Measurements from ENCODE around the gene RFC4. TPM values are rescaled to one million over a fixed set of nuclear protein-coding genes. Genes with fewer than 3 reads are reported as not detected.

Gene RFC4
- total RNA-seq, 1 experiment from 2014 or later = 70.7 TPM

DNA sequence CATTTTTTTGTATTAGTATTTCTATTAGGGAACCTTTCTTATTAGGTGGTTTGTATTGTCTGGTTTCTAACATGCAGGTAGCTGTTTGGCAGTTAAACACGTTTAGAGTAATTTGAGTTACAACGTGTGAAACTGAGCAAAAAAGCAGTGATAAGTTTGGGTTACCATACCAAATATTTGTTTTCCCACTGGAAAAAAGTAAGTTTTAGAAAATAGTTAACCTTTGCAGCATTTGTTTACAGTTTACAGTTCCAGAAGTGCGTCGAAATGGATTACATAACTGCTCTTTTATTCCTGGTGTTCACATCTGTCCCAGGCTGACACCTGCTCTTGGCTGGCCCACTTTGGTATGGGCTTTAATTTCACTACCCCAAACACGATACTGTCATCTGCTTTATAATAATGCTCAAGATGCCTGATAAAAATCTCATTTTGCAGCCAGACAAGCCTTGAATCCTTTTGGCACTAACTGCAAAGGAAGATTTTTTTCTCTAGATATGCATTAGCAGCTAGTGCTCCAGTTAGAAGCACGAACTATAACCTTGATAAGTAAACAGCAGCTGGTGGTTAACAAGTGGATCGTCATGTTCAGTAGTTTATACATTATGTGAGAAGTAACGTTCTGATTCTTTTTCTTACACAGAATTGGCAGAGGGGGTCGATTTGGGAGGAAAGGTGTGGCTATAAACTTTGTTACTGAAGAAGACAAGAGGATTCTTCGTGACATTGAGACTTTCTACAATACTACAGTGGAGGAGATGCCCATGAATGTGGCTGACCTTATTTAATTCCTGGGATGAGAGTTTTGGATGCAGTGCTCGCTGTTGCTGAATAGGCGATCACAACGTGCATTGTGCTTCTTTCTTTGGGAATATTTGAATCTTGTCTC lies 17.6 kb downstream of the RFC4 start:
- Histone ChIP-seq H3K27me3 (ENCODE audit: control insufficient read depth, insufficient read depth, low read length) (no peaks in the 10 kb centered on the region), H3K36me3 (ENCODE audit: control insufficient read depth, insufficient read depth, low read length) (peaks cover 59% of the 10 kb centered on the region), H3K4me3 (ENCODE audit: low read depth in 2 of 2, low read length in 2 of 2) (no peak overlapping the region; a peak in 1 of 4 replicates), H3K4me1 (ENCODE audit: control insufficient read depth, insufficient read depth, low read length) (peaks cover 49% of the 10 kb centered on the region), H3K9me3 (ENCODE audit: control insufficient read depth, insufficient read depth, low read depth, low read length) (no peaks in the 10 kb centered on the region), H3K27ac (ENCODE audit: low read length) (peak overlapping the region; percentile 100)
- BruUV-seq (replicated peaks) = no TSS peak
- TF ChIP-seq POLR2AphosphoS5 (IDR thresholded peaks at IDR 0.05; ENCODE audit: low read depth, low read length) (no peak), SIN3A (IDR thresholded peaks at IDR 0.05; ENCODE audit: borderline replicate concordance, insufficient read depth, low read depth, low read length) (no peak), CTCF (IDR thresholded peaks at IDR 0.05) (no peak), TCF7L2 (IDR thresholded peaks at IDR 0.05; ENCODE audit: low read depth, low read length) (no peak)
- TF ChIP-seq, protein P1, sequence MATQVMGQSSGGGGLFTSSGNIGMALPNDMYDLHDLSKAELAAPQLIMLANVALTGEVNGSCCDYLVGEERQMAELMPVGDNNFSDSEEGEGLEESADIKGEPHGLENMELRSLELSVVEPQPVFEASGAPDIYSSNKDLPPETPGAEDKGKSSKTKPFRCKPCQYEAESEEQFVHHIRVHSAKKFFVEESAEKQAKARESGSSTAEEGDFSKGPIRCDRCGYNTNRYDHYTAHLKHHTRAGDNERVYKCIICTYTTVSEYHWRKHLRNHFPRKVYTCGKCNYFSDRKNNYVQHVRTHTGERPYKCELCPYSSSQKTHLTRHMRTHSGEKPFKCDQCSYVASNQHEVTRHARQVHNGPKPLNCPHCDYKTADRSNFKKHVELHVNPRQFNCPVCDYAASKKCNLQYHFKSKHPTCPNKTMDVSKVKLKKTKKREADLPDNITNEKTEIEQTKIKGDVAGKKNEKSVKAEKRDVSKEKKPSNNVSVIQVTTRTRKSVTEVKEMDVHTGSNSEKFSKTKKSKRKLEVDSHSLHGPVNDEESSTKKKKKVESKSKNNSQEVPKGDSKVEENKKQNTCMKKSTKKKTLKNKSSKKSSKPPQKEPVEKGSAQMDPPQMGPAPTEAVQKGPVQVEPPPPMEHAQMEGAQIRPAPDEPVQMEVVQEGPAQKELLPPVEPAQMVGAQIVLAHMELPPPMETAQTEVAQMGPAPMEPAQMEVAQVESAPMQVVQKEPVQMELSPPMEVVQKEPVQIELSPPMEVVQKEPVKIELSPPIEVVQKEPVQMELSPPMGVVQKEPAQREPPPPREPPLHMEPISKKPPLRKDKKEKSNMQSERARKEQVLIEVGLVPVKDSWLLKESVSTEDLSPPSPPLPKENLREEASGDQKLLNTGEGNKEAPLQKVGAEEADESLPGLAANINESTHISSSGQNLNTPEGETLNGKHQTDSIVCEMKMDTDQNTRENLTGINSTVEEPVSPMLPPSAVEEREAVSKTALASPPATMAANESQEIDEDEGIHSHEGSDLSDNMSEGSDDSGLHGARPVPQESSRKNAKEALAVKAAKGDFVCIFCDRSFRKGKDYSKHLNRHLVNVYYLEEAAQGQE (IDR thresholded peaks at IDR 0.05; ENCODE audit: insufficient read depth in 1 of 2, low read depth in 2 of 2, low read length in 1 of 2) = no peak
- intact Hi-C loops (cut with micrococcal nuclease; ENCODE audit: unreplicated experiment) = no loop called here
- in situ Hi-C loops (cut with HindIII; ENCODE audit: low pct_unique_long_range_greater_than_20kb, low sequenced_read_pairs) = no loop called here
- ChIA-PET POLR2A (interaction anchor here (0.6 to 0.7 kb wide), 2 partner anchors 320 to 446 kb away, joined by 3 to 5 read pairs; no protein-coding TSS in a partner anchor), CTCF (no interaction called here)
- no peak for DNase-seq (ENCODE audit: low read depth, low spot score)
- no peak for ATAC-seq

DNA sequence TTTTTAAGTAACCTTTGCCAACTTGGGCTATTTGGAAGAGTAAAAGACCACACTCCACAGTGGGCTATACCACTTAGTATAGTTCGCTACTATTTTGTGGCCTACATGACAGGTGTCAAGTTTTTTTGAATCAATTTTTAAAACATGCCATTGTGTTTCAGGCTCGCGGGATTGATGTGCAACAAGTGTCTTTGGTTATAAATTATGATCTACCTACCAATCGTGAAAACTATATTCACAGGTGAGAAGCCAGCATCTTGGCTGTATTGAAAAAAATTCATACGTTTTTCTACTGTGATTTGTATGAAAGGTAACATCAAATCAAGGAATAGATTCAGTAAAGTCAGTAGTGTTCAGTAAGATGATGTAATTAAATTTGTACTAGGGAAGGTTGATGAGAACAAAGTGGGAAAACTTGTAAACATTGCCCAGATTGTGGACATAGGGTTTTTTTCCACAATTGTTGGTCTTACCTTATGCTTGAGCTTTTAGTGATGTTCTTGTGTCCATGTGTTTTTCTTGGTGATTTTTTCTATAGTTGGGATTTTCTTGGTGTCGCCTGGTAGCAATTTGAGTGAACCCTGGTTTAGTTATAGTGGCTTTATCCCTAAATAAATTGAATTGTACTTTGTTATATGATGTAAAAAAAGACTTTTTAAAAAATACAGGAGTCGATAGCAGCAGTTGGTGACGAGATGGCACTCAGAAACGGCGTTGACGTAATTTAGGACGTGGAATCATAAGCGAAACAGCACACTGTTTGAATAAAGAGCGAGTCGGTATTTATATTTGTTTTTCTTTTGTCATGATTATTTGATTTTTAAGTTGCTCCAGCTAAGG lies 18.4 kb downstream of the RFC4 start:
- intact Hi-C loops (cut with micrococcal nuclease; ENCODE audit: unreplicated experiment) = no loop called here

More for the DNA sequence above, 18.4 kb downstream of the RFC4 start:
- H3K9me3 ChIP-seq (ENCODE audit: control insufficient read depth, insufficient read depth, low read depth, low read length) = no peaks in the 10 kb centered on the region
- H3K27ac ChIP-seq (ENCODE audit: low read length) = peak overlapping the region; percentile 100
- CTCF ChIA-PET = no interaction called here
- H3K27me3 ChIP-seq (ENCODE audit: control insufficient read depth, insufficient read depth, low read length) = no peaks in the 10 kb centered on the region
- H3K4me1 ChIP-seq (ENCODE audit: control insufficient read depth, insufficient read depth, low read length) = peaks cover 49% of the 10 kb centered on the region
- H3K4me3 ChIP-seq (ENCODE audit: low read depth in 2 of 2, low read length in 2 of 2) = peak overlapping the region; percentile 96 to 97
- DNase-seq (ENCODE audit: low read depth, low spot score) (no peak), ATAC-seq (no peak)
- POLR2A ChIA-PET = interaction anchor here (0.6 to 0.7 kb wide), 2 partner anchors 319 to 445 kb away, joined by 3 to 5 read pairs; no protein-coding TSS in a partner anchor
- no peak for TF ChIP-seq TCF7L2 (IDR thresholded peaks at IDR 0.05; ENCODE audit: low read depth, low read length)
- TF ChIP-seq, protein P1 (IDR thresholded peaks at IDR 0.05; ENCODE audit: insufficient read depth in 1 of 2, low read depth in 2 of 2, low read length in 1 of 2) = no peak
- TF ChIP-seq SIN3A (IDR thresholded peaks at IDR 0.05; ENCODE audit: borderline replicate concordance, insufficient read depth, low read depth, low read length) = no peak
- no peak for TF ChIP-seq POLR2AphosphoS5 (IDR thresholded peaks at IDR 0.05; ENCODE audit: low read depth, low read length)
- TF ChIP-seq CTCF (IDR thresholded peaks at IDR 0.05) = no peak
- in situ Hi-C loops (cut with HindIII; ENCODE audit: low pct_unique_long_range_greater_than_20kb, low sequenced_read_pairs) = no loop called here
- H3K36me3 ChIP-seq (ENCODE audit: control insufficient read depth, insufficient read depth, low read length) = peaks cover 62% of the 10 kb centered on the region
- BruUV-seq (replicated peaks) = no TSS peak

Data from Panc1 (cell line).